Activated effector memory CD4-positive, alpha-beta T cell treated with Interleukin-2 at 50 U/mL for 16 hours (primary cell): Measurements from ENCODE around the gene PLA2G2D.

Source experiments
- DNase-seq: peaks from one replicate; pipeline ENCODE4 v3.0.0-alpha.2; 2020

PLA2G2D gene

DNA sequence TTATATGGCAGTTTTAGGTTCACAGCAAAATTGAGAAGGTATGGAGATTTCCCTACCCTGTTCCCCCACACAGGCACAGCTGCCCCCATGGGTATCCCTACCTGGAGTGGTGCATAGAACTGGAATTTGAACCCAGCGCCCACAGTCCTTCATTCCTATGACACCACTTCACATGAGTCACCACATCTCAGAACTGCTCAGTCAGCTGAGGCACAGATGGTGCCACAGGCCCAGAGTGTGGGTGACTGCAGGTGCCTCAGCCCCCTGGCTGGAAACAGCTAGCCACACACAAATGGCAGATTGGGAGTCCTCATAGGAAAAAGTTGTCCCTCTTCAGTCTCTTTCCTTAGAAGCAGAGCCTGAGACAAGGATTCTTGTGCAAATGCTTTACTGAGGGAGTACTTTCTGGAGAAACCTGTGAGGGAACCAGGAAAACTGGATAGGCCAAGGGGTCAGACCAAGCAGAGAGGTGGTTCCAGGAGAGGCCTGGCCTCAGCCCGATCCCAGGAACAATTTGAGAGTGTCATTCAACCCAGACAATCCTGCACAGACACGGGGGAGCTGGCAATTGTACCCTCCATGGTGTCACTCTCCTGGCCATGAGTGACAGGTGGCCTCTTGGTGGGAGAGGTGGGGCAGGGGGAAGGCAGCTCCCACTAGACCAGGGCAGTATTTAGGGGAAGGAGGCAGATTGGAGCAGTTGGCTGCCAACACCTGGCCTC is 6.9 kb downstream of the PLA2G2D start:
- DNase-seq = no peak

DNA sequence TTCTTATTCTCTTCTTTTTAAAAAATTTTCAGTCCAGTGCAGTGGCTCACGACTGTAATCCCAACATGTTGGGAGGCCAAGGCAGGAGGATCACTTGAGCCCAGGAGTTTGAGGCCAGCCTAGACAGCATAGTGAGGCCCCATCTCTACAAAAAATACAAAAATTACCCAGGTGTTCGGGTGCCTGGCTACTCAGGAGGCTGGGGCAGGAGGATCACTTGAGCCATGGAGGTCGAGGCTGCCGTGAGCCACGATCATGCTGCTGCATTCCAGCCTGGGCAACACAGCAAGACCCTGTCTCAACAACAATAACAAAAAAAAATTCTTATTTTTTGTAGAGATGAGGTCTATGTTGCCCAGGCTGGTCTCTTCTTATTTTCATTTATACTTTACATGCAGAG is 7.9 kb downstream of the PLA2G2D start:
- no peak for DNase-seq

DNA sequence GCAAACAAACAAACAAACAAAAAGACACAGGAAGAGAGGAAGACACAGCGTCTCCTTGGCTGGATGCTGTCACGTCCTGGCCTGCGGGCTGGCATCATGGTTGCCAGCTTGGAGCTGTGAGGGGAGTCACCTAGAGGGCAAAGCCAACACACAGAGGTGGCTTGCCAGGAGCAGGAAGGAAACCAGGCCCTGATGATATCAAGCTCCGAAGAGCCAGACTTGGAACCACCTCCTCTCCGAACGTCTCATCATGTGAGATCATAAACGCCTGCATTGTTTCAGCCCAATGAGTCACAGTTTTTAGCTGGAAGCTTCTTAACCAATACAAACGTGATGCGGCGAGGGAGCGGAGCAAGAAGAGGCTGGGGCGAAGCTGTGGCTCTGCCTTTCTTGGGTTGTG is 8.7 kb downstream of the PLA2G2D start:
- DNase-seq = no peak

DNA sequence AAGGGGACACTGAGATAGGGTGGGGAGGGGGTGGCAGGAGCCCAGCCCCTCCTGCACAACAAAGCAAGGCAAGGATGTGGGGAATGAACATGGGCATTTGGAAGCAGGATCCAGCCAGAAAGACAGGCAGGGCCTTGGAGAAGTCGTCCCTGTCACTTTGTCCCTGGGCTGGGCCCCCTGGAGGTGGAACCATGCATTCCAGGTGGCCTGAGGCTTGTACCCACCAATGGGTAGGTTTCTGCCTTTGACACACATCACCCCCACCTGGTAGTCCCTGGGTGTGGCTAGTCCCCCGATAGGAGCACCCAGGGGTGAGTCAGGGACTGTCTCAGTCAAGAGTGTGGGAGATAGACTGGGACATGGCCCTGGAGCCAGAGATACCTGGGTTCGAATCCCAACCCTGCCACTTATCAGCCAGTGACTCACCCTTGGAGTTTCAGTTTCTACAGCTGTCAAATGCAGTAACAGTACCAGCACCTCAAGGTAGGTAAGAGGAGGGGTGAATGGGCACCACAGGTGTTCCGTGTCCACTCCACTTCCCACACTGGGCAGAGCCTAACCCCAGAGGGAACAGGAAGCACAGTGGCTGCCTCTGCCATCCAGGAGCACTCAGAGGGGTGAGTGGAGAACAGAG is 10.0 kb downstream of the PLA2G2D start:
- no peak for DNase-seq

DNA sequence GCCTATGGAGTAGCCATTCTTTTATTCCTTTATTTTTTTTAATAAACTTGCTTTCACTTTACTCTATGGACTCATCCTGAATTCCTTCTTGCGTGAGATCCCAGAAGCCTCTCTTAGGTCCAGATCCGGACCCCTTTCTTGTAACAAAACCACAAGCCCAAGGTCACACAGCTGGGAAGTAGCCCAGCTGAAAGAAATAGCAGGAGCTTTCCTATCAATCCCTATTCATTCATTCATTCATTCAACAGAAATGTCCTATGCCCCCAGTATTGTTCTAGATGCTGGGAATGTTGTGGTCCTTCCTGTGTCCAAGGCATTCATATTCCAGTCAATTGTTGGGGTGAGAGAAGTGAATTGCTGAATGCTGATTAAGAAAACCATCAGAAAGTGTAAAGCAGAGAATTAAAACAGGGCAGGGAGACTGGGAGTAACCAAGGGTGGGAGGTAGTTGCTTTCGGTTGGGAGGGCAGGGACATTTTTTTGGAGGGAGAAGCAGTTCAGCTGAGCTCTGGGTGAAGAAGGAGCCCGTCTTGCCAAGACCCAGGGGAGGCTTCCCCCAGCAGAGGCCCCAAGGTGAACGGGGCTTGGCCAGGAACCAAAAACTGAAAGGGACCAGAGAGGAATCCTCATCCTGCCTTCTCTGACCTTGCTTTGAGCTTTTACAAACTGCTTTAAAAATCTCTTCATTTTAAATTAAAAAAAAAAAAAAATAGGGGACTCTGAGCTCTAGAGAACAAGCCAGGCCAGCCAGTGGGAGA is 10.8 kb downstream of the PLA2G2D start:
- DNase-seq = no peak

DNA sequence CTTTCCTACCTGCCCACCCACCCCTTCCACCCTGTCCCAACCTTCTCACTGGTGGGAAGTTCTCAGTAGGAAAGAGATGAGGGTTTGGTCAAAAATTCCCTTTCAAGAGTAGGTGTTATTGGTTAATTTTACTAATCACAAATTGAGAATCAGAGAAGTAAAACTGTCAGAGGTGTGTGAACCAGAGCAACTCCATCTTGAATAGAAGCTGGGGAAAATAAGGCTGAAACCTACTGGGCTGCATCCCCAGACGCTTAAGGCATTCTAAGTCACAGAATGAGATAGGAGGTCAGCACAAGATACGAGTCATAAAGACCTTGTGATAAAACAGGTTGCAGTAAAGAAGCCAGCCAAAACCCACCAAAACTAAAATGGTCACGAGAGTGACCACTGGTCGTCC is 11.5 kb downstream of the PLA2G2D start:
- DNase-seq = no peak

DNA sequence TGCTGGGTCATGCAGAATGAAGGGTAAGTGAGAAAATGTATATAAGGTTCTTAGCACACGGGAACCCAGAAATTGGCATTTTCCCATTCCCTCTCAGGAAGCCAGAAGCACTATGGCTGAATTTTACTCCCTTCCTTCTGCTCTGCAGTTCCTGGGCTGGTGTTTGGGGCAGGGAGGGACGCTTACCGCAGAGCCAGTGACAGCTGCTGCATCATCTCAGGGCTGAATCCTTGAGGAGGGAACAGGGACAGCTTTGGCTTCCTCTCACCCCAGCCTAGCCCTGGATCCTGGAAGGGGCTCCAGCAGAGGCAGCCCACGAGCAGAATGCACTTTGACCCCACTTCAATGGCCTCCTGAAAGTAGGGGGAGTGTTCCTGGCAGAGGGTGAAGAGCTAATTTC is 12.0 kb downstream of the PLA2G2D start:
- DNase-seq = no peak

DNA sequence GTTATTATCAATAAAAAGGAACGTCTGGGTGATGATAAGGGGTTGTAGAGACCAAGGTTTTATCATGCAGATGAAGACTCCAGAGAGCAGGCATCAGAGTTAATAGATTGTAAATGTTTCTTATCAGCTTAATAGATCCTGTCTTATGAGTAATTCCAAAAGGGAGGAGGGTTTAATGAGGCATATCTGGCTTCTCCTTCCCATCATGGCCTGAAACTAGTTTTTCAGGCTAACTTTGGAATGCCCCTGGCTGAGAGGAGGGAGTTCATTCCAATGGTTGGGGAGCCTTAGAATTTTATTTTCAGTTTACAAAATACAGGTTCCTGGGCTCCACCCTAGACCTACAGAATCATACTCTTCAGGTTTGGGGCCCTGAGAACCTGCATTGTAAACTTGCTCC is 13.5 kb downstream of the PLA2G2D start:
- DNase-seq = no peak

DNA sequence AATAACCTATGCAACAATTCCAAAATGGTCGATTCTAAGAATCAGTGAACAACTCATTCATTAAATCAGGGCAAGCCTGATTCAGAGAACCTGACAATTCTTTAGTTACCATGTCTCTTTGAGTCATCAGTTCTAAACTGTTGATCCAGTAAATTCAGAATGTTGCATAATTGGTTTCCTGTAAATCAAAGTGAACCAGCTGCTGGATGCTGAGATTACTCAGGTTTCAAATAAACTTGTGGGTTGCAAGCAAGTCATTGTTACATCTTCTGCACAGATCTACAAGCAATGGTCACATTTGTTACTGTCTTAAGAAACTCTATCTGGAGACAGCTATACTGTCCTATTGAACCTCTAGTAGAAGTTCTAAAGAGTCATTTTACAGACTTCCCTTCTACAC is 16.5 kb downstream of the PLA2G2D start:
- DNase-seq = no peak

DNA sequence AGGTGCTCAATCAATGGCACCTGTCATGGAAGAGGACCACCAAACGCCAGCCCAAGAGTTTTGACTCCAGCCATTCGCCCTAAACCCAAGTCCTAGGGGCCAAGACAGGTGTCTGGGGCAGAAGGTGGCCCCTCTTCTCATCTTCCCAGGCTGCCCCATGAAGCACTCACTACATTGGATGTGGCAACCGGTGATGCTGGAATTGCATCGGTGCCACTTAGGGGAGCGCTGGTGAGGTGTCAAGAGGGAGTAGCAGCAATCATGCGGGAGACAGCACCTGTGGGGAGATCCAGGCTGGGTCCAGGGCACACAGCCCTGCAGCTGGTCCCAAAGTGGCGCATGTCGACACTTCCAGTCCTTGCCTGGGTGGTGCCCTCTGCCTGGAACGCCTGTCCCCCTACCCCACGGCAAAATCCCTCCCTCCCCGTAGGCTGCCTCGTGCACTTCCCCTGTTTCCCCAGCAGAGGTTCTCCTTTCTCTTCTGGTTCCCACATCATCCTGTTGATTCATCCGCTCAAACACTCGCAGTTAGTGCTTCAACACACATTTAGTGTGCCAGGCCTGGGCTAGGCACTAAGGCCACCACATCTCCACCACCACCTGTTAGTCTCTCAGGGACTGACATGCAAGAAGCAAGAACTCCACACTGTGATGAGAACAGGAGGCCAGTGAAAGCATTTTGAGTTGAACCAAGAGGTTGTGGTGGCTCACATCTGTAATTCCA is 18.5 kb downstream of the PLA2G2D start:
- no peak for DNase-seq

DNA sequence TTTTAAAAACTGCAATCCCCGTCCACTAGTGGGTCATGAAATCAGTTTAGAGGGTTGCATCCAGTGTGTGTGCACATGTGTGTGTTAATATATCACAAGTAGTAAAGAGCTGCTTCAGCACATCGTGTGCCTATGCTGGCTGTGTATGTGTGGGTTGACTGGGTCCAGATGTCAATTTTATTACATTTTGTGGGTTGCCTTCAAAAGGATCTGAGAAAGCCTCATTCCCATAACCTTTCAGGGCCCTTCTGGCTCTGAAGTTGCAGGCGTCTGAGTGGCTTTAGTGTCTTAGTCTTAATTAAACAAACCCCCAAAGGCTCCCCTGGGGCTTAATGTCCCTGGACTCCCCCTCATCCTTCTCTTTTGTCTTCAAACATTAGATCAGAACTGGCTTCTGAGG is 19.8 kb downstream of the PLA2G2D start:
- DNase-seq = no peak

DNA sequence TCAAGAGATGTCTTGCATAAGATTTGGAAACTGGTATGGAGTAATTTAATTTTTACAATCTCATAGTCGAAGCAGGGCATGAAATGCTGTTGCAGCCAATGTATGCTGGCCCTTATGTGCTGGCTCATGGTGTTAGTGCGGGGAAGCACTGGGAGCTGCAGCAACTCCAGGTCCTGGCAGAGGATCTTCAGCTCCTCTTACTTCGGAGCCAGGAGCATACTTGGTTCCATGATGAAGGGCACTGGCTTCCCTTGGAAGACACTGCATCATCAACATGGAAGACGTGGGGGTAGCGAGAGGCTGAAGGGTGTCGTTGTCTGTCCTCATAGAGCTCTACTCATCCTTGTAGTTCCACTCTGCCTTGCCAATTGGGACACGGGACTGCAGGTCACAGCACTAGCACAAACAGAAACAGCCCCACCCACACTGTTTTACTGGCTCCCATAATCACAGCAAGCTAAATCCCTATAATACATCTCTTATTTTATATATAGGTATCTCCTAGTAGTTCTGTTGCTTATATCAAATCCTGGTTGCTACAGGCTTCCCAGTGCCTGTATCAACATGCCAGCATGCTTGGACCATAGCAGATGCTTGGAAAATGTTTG is 22.4 kb downstream of the PLA2G2D start:
- DNase-seq = no peak

DNA sequence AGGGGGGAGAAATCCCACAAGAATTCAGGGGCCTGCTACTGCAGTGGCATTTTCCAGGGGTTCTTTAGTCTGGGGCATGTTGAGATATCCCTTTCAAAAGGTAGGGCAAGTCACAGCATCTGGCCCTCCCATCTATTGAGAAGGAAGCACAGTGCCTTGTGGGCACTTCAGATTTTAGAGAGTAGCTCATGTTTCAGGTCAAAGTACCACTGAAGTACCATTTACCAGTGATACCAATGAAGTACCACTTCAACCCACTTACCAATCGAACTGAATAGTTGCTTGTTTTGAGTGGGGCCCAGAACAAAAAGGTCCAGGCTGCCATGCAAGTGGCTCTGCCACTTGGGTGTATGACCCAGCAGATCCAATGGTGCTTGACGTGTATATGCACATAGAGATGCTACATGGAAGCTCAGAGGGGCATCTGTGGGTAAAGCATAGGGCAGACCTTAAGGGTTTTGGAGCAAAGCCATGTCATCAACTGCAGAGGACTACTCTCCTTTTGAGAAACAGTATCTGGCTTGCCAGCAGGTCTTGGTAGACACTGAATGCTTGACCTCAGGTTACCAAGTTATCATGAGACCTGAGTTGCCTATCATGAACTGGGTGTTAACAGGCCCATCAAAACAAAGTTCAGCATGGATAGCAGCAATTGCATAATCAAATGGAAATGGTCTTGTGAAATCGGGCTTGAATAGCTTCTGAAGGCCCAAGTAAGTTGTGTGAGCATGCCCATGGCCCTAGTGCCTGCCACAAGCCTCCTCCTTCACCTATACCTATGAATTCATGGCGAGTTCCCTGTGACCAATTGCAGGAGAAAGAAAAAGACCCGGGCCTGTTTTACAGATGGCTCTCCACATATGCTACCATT is 23.5 kb downstream of the PLA2G2D start:
- no peak for DNase-seq

DNA sequence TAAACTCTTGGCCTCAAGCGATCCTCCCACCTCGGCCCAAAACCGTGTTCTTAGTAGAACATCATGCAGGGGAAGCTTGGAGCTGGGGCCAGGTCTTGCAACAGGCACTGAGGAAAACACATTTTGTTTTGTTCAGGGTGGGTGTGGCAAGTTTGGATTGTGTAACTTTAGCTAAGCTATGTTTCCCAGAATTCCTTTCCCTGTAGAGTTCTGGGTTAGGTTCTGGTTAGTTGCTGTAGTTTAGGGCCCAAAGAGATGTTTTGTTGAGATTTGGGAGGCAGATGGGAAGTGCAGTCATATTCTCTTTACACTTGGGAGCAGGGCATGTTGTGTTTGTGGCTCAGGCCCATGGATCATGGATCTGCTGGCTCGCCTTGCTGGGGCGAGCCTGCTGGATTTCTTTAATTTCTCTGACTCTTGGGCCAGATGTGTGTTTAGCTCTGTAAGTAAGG is 25.4 kb downstream of the PLA2G2D start:
- no peak for DNase-seq

DNA sequence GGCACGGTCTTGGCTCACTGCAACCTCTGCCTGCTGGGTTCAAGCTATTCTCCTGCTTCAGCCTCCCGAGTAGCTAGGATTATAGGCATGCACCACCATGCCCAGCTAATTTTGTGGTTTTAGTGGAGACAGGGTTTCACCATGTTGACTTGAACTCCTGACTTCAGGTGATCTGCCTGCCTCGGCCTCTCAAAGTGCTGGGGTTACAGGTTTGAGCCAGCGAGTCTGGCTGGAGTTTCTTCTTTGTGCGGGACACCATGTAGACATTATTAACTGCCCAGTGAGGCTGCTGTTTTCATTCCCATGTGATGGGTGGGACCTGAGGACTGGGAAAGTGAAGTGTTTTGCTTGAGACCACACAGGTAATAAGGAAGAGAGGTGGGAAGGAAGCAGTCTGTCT is 26.0 kb downstream of the PLA2G2D start:
- no peak for DNase-seq

DNA sequence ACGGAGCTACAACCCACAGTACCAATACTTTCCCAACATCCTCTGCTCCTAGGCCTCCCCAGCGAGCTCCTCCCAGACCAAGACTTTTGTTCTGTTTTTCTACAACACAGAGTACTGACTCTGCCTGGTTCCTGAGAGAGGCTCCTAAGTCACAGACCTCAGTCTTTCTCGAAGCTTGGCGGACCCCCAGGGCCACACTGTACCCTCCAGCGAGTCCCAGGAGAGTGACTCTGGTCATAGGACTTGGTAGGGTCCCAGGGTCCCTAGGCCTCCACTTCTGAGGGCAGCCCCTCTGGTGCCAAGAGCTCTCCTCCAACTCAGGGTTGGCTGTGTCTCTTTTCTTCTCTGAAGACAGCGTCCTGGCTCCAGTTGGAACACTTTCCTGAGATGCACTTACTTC is 28.7 kb downstream of the PLA2G2D start:
- no peak for DNase-seq

DNA sequence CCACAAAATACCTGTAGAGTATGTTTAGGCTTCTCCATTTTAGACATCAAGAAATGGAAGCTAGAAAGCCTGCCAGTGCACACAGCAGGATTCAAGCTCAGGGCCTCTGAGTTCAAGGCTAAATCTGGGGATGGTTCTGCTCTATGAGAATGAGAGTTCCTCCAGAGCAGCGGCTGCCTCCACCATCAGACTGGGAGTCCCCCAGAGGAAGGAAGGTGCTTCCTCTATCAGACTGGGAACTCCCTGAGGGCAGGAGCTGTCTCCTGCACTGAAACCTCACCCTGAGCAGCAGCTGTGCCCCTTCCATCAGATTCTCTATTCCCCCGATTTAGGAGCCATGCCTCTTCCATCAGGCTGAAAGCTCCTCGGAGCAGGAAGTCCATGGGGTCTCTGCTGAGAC is 29.2 kb downstream of the PLA2G2D start:
- DNase-seq = no peak

DNA sequence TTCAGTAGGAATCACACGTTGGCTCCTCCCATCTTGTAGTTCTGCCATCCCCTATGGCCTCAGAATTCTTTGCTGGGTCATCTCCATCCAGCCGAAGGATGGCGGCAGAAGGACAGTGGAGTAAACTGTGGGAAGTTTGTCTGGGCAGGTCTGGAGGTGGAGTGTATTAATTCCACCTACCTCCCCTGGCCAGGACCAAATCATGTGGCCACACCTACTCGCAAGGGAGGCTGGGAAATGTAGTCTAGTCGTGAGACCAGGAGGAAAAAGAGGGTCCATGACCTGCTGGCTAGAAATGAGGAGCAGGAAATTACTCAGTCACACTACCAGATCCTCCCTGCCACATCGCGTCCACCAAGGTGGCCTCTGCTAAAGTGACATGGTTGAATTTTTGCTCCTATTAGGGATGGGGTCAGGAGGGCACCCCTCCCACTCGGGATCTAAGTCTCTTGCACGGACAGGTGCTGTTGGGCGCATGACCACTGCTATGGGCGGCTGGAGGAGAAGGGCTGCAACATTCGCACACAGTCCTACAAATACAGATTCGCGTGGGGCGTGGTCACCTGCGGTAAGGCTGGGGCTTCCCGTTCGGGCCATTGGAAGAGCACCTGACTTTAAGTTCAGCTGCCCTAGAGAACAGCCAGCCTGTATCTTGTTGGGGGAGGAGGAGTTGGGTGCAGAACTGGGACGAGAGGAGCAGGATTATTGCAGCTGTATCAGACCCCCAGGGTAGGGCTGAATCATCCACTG is 29.8 kb downstream of the PLA2G2D start:
- no peak for DNase-seq

DNA sequence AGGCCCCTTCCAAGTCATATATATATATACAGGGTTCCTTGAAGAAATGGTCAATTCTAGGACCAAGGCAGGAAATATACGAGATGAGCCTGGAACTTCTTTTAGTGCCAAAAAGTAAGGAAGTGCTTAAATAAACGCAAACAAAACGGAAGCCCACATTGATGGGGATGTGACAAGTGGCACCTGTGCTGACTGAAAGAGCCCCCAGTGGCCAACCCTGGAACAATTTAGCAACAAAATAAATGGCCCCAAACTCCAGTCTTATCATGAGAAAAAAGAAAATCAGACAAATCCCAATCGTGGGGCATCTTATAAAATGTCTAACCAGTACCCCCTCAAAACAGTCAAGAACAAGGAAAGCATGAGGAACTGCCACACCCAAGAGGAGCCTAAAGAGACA is 31.7 kb downstream of the PLA2G2D start:
- DNase-seq = no peak

DNA sequence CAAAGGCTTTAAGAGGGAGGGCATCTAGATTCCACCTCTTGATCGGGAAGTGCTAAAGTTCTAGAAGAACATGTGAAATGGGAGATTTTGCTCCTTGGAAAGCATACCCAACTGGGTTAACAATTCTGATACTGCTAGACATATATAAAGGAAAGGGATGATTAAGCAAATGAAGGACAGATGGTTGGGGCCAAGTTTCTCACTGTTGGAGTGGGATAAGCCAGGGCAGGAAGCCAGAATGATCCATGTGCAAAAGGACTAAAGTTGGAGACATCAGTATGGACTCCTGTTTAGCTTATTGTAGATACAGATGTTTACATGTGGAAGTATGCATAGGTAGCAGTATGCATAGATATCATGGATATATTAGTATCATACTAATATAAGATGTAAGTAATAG is 32.5 kb downstream of the PLA2G2D start:
- no peak for DNase-seq
